Neuronal stem cell (in vitro differentiated cells): ENCODE results near the gene TBC1D22B.

Experiments
- DNase-seq: peaks from one replicate; pipeline ENCODE4 v3.0.0-alpha.2; 2013; ENCODE audit warnings: low spot score
- H2AFZ ChIP-seq: one replicate; pipeline ENCODE4 v1.6.1; 2013; ENCODE audit warnings: mild to moderate bottlenecking, low read length, inconsistent platforms
- H2AK5ac ChIP-seq: 2 replicates; pipeline ENCODE4 v1.6.1; 2013; ENCODE audit warnings: low read depth, mild to moderate bottlenecking, inconsistent platforms, low read length, moderate library complexity, mixed read lengths
- H2BK120ac ChIP-seq: 2 replicates; pipeline ENCODE4 v1.6.1; 2013; ENCODE audit warnings: low read depth, mild to moderate bottlenecking, inconsistent platforms, low read length, moderate library complexity, mixed read lengths
- H2BK12ac ChIP-seq: one replicate; pipeline ENCODE4 v1.6.1; 2013; ENCODE audit warnings: low read length, inconsistent platforms
- H2BK15ac ChIP-seq: 2 replicates; pipeline ENCODE4 v1.6.1; 2013; ENCODE audit warnings: mild to moderate bottlenecking, low read length, inconsistent platforms, mixed read lengths
- H2BK5ac ChIP-seq: one replicate; pipeline ENCODE4 v1.6.1; 2013; ENCODE audit warnings: inconsistent platforms, mild to moderate bottlenecking, low read length, moderate library complexity
- H3K14ac ChIP-seq: one replicate; pipeline ENCODE4 v1.6.1; 2013; ENCODE audit warnings: low read length, inconsistent platforms
- H3K18ac ChIP-seq: 2 replicates; pipeline ENCODE4 v1.6.1; 2013; ENCODE audit warnings: low read length, inconsistent platforms
- H3K23ac ChIP-seq: 2 replicates; pipeline ENCODE4 v1.6.1; 2013; ENCODE audit warnings: low read depth, mild to moderate bottlenecking, mixed read lengths, low read length, inconsistent platforms; ENCODE audit not compliant: poor library complexity
- H3K27ac ChIP-seq: replicated peaks from 3 replicates; pipeline ENCODE4 v1.5.1; 2013; ENCODE audit warnings: low read length, inconsistent platforms
- H3K27me3 ChIP-seq, 3 experiments: 2 replicates each; pipeline ENCODE4 v1.6.1; 2013; ENCODE audit warnings: low read length in 3 of 3, mild to moderate bottlenecking in 2 of 3, inconsistent platforms in 1 of 3, low read depth in 1 of 3, mixed read lengths in 1 of 3, moderate library complexity in 1 of 3; ENCODE audit not compliant: control insufficient read depth in 3 of 3, insufficient read depth in 3 of 3
- H3K36me3 ChIP-seq, 2 donors: replicated peaks in 1 of 2; 2 replicates each; pipeline ENCODE4 v1.6.1; 2013; ENCODE audit warnings: low read length in 2 of 2; ENCODE audit not compliant: control insufficient read depth in 2 of 2, insufficient read depth in 2 of 2
- H3K4ac ChIP-seq: 2 replicates; pipeline ENCODE4 v1.6.1; 2013; ENCODE audit warnings: inconsistent platforms, mild to moderate bottlenecking, low read length, moderate library complexity
- H3K4me1 ChIP-seq, 2 donors: 1 replicate in 1 of 2; 2 replicates in 1 of 2; pipeline ENCODE4 v1.6.1; 2013; ENCODE audit warnings: low read length in 2 of 2, low read depth in 1 of 2; ENCODE audit not compliant: control insufficient read depth in 2 of 2, insufficient read depth in 1 of 2
- H3K4me2 ChIP-seq: one replicate; pipeline ENCODE4 v1.6.1; 2013; ENCODE audit warnings: mild to moderate bottlenecking, low read length, inconsistent platforms; ENCODE audit not compliant: insufficient read depth, poor library complexity, severe bottlenecking
- H3K4me3 ChIP-seq, 2 donors: 2 replicates each; pipeline ENCODE4 v1.5.1; 2013; ENCODE audit warnings: low read length in 2 of 2, mild to moderate bottlenecking in 2 of 2, inconsistent platforms in 1 of 2, moderate library complexity in 1 of 2
- H3K79me1 ChIP-seq: one replicate; pipeline ENCODE4 v1.6.1; 2013; ENCODE audit warnings: low read depth, mild to moderate bottlenecking, inconsistent platforms, low read length, moderate library complexity
- H3K9ac ChIP-seq: one replicate; pipeline ENCODE4 v1.6.1; 2013; ENCODE audit warnings: mild to moderate bottlenecking, low read depth, low read length, inconsistent platforms; ENCODE audit not compliant: poor library complexity
- H3K9me3 ChIP-seq, 2 donors: replicated peaks in 1 of 2; 2 replicates each; pipeline versions ENCODE3 to v1.6.1; 2013; ENCODE audit warnings: low read length in 2 of 2, mild to moderate bottlenecking in 2 of 2, inconsistent platforms in 1 of 2, low read depth in 1 of 2, mixed read lengths in 1 of 2, moderate library complexity in 1 of 2; ENCODE audit not compliant: control insufficient read depth in 2 of 2, insufficient read depth in 1 of 2
- H4K8ac ChIP-seq: one replicate; pipeline ENCODE4 v1.6.1; 2013; ENCODE audit warnings: low read depth, mild to moderate bottlenecking, inconsistent platforms, low read length, moderate library complexity
- H4K91ac ChIP-seq: one replicate; pipeline ENCODE4 v1.6.1; 2013; ENCODE audit warnings: low read length, low read depth, mild to moderate bottlenecking, inconsistent platforms; ENCODE audit not compliant: poor library complexity
- WGBS, 2 donors: extraction: QIAGEN DNeasy Blood & Tissue Kit; methylation state at CpG; one replicate each; pipeline ENCODE4 v1.1.7; 2013; ENCODE audit warnings: missing lambda C conversion rate in 2 of 2, mixed read lengths in 1 of 2; ENCODE audit not compliant: insufficient read length in 2 of 2, insufficient replicate concordance in 1 of 2; ENCODE audit errors: extremely low coverage in 2 of 2; 5-methylcytosine and 5-hydroxymethylcytosine counted together

Gene TBC1D22B

DNA sequence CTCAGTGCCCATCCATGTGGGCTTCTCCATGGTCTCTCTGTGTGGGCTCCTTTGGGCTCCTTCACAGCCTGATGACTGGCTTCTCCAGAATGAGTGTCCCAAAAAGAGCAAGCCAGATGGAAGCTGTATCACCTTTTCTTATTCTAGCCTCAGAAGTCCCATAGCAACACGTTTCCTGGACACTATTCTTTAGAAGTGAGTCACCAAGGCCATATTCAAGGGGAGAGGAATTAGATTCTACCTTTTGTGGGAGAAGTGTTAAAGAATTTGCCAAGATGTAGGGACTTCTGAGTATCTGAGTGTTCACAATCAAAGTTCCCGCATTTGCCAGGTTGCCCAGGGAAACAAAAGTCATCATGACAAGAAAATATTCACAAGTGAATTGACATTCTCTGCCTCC is 20.7 kb upstream of the TBC1D22B start:
- no peak overlapping the region for H3K18ac ChIP-seq
- no peaks in the 10 kb centered on the region for H3K9me3 ChIP-seq
- H2BK15ac ChIP-seq, result no peak overlapping the region
- H3K27me3 ChIP-seq, result no peaks in the 10 kb centered on the region
- no peak for DNase-seq
- H4K8ac ChIP-seq, result no peak overlapping the region
- no peak overlapping the region for H2BK5ac ChIP-seq
- H2AFZ ChIP-seq, result peak overlapping the region; percentile 55
- H3K36me3 ChIP-seq, result no peaks in the 10 kb centered on the region
- H2AK5ac ChIP-seq, result no peak overlapping the region
- H3K14ac ChIP-seq, result no peak overlapping the region
- H3K79me1 ChIP-seq, result no peaks in the 10 kb centered on the region
- H3K4me2 ChIP-seq, result no peak overlapping the region
- no peak overlapping the region for H4K91ac ChIP-seq
- peaks cover 0 to 13% of the 10 kb centered on the region in 2 donors for H3K4me1 ChIP-seq
- H3K27ac ChIP-seq, result no peak overlapping the region
- no peak overlapping the region for H2BK12ac ChIP-seq
- H3K4ac ChIP-seq, result no peak overlapping the region
- no CpG with 5 or more reads among the region's 2 CpGs for WGBS, 2 donors
- no peak overlapping the region for H3K23ac ChIP-seq
- no peak overlapping the region for H3K4me3 ChIP-seq
- no peak overlapping the region for H2BK120ac ChIP-seq
- H3K9ac ChIP-seq, result no peak overlapping the region

DNA sequence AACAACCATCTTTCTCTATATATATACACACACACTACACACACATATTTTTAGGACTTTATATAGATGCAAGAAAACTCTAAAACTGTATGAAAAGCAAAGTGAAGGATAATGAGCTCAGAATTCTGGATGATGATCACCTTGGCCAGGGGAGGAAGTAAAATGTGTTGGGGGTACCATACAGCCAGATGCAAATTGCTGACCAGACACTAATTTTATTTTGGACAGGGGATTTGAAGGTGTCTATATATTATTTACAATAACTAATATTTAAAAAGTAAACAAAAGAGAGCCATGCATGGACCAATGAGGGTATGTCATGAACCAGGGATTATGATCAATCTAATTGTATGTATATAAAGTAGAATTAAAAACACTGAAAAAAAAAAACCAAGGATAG is 19.8 kb upstream of the TBC1D22B start:
- no peak overlapping the region for H4K8ac ChIP-seq
- no peak overlapping the region for H2AFZ ChIP-seq
- H3K18ac ChIP-seq, result no peak overlapping the region
- H3K4me3 ChIP-seq, result no peak overlapping the region
- no peak overlapping the region for H4K91ac ChIP-seq
- H2BK5ac ChIP-seq, result no peak overlapping the region
- H3K4me2 ChIP-seq, result no peak overlapping the region
- no peak overlapping the region for H3K9ac ChIP-seq
- no peak overlapping the region for H3K14ac ChIP-seq
- no peak for DNase-seq
- no peak overlapping the region for H3K23ac ChIP-seq
- no peak overlapping the region for H2AK5ac ChIP-seq
- no peak overlapping the region for H3K4ac ChIP-seq
- H3K36me3 ChIP-seq, result no peaks in the 10 kb centered on the region
- H3K9me3 ChIP-seq, result no peaks in the 10 kb centered on the region
- H2BK120ac ChIP-seq, result no peak overlapping the region
- H3K4me1 ChIP-seq, result peaks cover 0 to 13% of the 10 kb centered on the region in 2 donors
- no peak overlapping the region for H3K27ac ChIP-seq
- no peaks in the 10 kb centered on the region for H3K79me1 ChIP-seq
- H2BK15ac ChIP-seq, result no peak overlapping the region
- H3K27me3 ChIP-seq, result no peaks in the 10 kb centered on the region
- H2BK12ac ChIP-seq, result no peak overlapping the region

DNA sequence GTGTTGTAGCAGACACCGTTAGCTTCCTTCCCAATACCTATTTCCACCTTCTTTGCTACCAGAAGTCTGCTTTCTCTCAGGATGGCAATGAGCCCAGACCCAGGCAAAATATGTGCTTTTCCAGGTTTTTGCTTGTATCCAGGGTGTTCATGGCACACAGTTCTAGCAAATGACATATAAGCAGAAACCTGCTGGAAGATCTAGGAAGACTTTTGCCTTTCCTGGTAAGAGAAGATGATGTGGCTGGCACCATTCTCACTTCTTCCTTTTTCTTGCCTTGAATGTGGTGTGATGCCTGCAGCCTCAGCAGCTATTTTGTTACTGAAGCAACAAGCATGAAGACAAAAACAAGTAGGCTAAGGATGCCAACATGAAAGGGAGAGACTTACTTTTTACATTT is 19.2 kb upstream of the TBC1D22B start:
- no peak overlapping the region for H3K4me2 ChIP-seq
- no peak overlapping the region for H4K91ac ChIP-seq
- H4K8ac ChIP-seq, result no peak overlapping the region
- H3K18ac ChIP-seq, result no peak overlapping the region
- DNase-seq, result no peak
- no peak overlapping the region for H2BK12ac ChIP-seq
- no peaks in the 10 kb centered on the region for H3K36me3 ChIP-seq
- H3K14ac ChIP-seq, result no peak overlapping the region
- no peak overlapping the region for H2BK15ac ChIP-seq
- H3K9me3 ChIP-seq, result no peaks in the 10 kb centered on the region
- no peak overlapping the region for H2BK5ac ChIP-seq
- H2BK120ac ChIP-seq, result no peak overlapping the region
- no peak overlapping the region for H3K4ac ChIP-seq
- H3K23ac ChIP-seq, result no peak overlapping the region
- no CpG with 5 or more reads among the region's 1 CpG for WGBS, 2 donors
- H3K4me3 ChIP-seq, result no peak overlapping the region
- no peak overlapping the region for H2AK5ac ChIP-seq
- H2AFZ ChIP-seq, result no peak overlapping the region
- H3K79me1 ChIP-seq, result no peaks in the 10 kb centered on the region
- H3K27me3 ChIP-seq, result no peaks in the 10 kb centered on the region
- peaks cover 0 to 13% of the 10 kb centered on the region in 2 donors for H3K4me1 ChIP-seq
- H3K27ac ChIP-seq, result no peak overlapping the region
- H3K9ac ChIP-seq, result no peak overlapping the region

DNA sequence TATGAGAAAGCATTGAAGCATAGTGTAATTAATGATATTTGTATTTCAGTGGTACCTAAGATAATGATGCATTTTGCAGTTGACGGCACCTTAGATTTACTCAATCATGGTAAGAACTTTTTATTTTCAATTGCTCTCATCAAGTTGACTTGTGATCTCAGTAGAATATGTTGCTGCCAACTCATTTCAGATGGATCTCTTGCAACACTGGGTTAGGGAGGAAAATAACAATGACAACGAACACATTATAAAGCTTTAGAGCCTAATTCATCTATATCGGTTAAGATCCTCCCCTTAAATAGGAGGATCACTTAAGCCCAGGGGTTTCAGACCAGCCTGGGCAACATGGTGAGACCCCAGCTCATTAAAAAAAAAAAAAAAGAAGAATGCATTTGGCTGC is 18.0 kb upstream of the TBC1D22B start:
- no peak overlapping the region for H2BK12ac ChIP-seq
- H2BK5ac ChIP-seq, result no peak overlapping the region
- H3K27me3 ChIP-seq, result no peaks in the 10 kb centered on the region
- H2BK120ac ChIP-seq, result no peak overlapping the region
- H3K9me3 ChIP-seq, result no peaks in the 10 kb centered on the region
- H2AFZ ChIP-seq, result no peak overlapping the region
- no peak overlapping the region for H4K91ac ChIP-seq
- no peaks in the 10 kb centered on the region for H3K79me1 ChIP-seq
- H3K4me2 ChIP-seq, result no peak overlapping the region
- peaks cover 0 to 13% of the 10 kb centered on the region in 2 donors for H3K4me1 ChIP-seq
- H4K8ac ChIP-seq, result no peak overlapping the region
- no peak overlapping the region for H3K23ac ChIP-seq
- no peak overlapping the region for H3K27ac ChIP-seq
- H3K18ac ChIP-seq, result no peak overlapping the region
- H2AK5ac ChIP-seq, result no peak overlapping the region
- H3K4me3 ChIP-seq, result no peak overlapping the region
- no peak overlapping the region for H3K4ac ChIP-seq
- H2BK15ac ChIP-seq, result no peak overlapping the region
- DNase-seq, result no peak
- H3K9ac ChIP-seq, result no peak overlapping the region
- WGBS, 2 donors, result no CpG with 5 or more reads among the region's 3 CpGs
- no peaks in the 10 kb centered on the region for H3K36me3 ChIP-seq
- no peak overlapping the region for H3K14ac ChIP-seq
